Measurements from ENCODE around the gene MACF1.

DNA sequence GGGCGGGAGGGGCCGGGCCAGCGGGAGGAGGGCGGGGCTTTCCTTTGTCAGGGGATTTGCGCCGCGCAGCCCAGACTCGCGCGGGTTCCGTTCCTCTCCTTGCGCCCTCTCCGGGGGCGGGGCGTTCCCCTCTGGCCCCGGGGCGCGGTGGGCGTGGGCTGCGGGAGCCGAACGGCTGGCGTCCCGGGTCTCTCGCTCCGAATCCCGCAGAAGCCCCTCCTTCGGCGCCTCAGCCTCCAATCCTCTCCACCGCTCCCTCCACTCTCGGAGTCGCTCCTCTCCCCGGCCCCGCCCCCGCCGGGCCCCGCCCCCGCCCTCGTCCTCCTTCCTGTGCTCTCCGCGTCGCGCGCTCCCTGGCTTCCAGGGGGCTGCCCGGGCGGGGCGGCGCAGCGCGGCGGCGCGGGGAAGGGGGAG lies 204.2 kb downstream of the MACF1 start:
- peak in 1 of 2 donors; percentile 4 for TF ChIP-seq POLR2A (IDR thresholded peaks at IDR 0.05)
- TF ChIP-seq, protein P1, sequence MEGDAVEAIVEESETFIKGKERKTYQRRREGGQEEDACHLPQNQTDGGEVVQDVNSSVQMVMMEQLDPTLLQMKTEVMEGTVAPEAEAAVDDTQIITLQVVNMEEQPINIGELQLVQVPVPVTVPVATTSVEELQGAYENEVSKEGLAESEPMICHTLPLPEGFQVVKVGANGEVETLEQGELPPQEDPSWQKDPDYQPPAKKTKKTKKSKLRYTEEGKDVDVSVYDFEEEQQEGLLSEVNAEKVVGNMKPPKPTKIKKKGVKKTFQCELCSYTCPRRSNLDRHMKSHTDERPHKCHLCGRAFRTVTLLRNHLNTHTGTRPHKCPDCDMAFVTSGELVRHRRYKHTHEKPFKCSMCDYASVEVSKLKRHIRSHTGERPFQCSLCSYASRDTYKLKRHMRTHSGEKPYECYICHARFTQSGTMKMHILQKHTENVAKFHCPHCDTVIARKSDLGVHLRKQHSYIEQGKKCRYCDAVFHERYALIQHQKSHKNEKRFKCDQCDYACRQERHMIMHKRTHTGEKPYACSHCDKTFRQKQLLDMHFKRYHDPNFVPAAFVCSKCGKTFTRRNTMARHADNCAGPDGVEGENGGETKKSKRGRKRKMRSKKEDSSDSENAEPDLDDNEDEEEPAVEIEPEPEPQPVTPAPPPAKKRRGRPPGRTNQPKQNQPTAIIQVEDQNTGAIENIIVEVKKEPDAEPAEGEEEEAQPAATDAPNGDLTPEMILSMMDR (IDR thresholded peaks at IDR 0.05) = no peak
